Muscle layer of colon (tissue), 2 donors: ENCODE results near the gene MTAP.
A peak's percentile ranks its signal among the peaks of the same experiment; 100 is the strongest.

ENCODE experiments used
- H3K27ac ChIP-seq: one replicate; pipeline ENCODE4 v1.7.0; 2013; ENCODE audit warnings: low read depth, mild to moderate bottlenecking, low read length, moderate library complexity
- H3K27me3 ChIP-seq, 2 donors: one replicate each; pipeline ENCODE4 v1.7.0; 2013; ENCODE audit warnings: low read length in 2 of 2, mild to moderate bottlenecking in 2 of 2; ENCODE audit not compliant: insufficient read depth in 2 of 2, control insufficient read depth in 1 of 2
- H3K36me3 ChIP-seq: one replicate; pipeline ENCODE4 v1.7.0; 2013; ENCODE audit warnings: mild to moderate bottlenecking, low read length; ENCODE audit not compliant: insufficient read depth
- H3K4me1 ChIP-seq: one replicate; pipeline ENCODE4 v1.7.0; 2013; ENCODE audit warnings: mild to moderate bottlenecking, low read length; ENCODE audit not compliant: insufficient read depth
- H3K4me3 ChIP-seq, 2 donors: one replicate each; pipeline ENCODE4 v1.7.0; 2013; ENCODE audit warnings: low read length in 2 of 2, low read depth in 1 of 2, mild to moderate bottlenecking in 1 of 2, moderate library complexity in 1 of 2
- H3K9ac ChIP-seq: one replicate; pipeline ENCODE4 v1.7.0; 2013; ENCODE audit warnings: low read length
- H3K9me3 ChIP-seq: one replicate; pipeline ENCODE4 v1.7.0; 2013; ENCODE audit warnings: mild to moderate bottlenecking, low read length
- donor health status: abdominal sarcoma.
- donor health status: Adenocarcinoma of cecum.

The MTAP gene

GRCh38 chr9:21964925-21965385, 162.5 kb downstream of the MTAP start:
- Histone ChIP-seq H3K4me3 (peak overlapping the region; percentile 26 to 53), H3K27ac (no peak overlapping the region), H3K9me3 (peaks cover 16% of the 10 kb centered on the region), H3K9ac (no peak overlapping the region), H3K4me1 (peaks cover 12% of the 10 kb centered on the region), H3K27me3 (peaks cover 49 to 57% of the 10 kb centered on the region in 2 donors), H3K36me3 (no peaks in the 10 kb centered on the region)

- Histone ChIP-seq H3K27ac (no peak overlapping the region), H3K9me3 (peaks cover 21% of the 10 kb centered on the region), H3K36me3 (no peaks in the 10 kb centered on the region), H3K9ac (no peak overlapping the region), H3K4me3 (peak overlapping the region; percentile 26 to 53), H3K4me1 (peaks cover 12% of the 10 kb centered on the region), H3K27me3 (peaks cover 54 to 62% of the 10 kb centered on the region in 2 donors)
Observed at GRCh38 chr9:21965401-21965951, 163.0 kb downstream of the MTAP start.

GRCh38 chr9:21966140-21966851, 163.9 kb downstream of the MTAP start:
- H3K27me3 ChIP-seq, result peaks cover 62 to 70% of the 10 kb centered on the region in 2 donors
- peaks cover 22% of the 10 kb centered on the region for H3K9me3 ChIP-seq

GRCh38 chr9:21967169-21967568, 164.7 kb downstream of the MTAP start:
- H3K4me1 ChIP-seq, result peaks cover 12% of the 10 kb centered on the region
- H3K27ac ChIP-seq, result no peak overlapping the region
- peaks cover 70 to 76% of the 10 kb centered on the region in 2 donors for H3K27me3 ChIP-seq
- no peaks in the 10 kb centered on the region for H3K36me3 ChIP-seq
- H3K4me3 ChIP-seq, result no peak overlapping the region
- no peak overlapping the region for H3K9ac ChIP-seq
- peaks cover 22% of the 10 kb centered on the region for H3K9me3 ChIP-seq

More at GRCh38 chr9:21966140-21966851, 163.9 kb downstream of the MTAP start:
- H3K27ac ChIP-seq, result no peak overlapping the region
- peak overlapping the region in 1 of 2 donors; percentile 53 for H3K4me3 ChIP-seq
- H3K36me3 ChIP-seq, result no peaks in the 10 kb centered on the region
- peaks cover 12% of the 10 kb centered on the region for H3K4me1 ChIP-seq
- no peak overlapping the region for H3K9ac ChIP-seq

GRCh38 chr9:21967702-21968101, 165.3 kb downstream of the MTAP start:
- Histone ChIP-seq H3K27ac (no peak overlapping the region), H3K4me3 (no peak overlapping the region), H3K27me3 (peaks cover 75 to 81% of the 10 kb centered on the region in 2 donors), H3K9ac (no peak overlapping the region), H3K9me3 (peaks cover 22% of the 10 kb centered on the region), H3K4me1 (peaks cover 12% of the 10 kb centered on the region), H3K36me3 (no peaks in the 10 kb centered on the region)

GRCh38 chr9:21968331-21969010, 166.0 kb downstream of the MTAP start:
- Histone ChIP-seq H3K9ac (no peak overlapping the region), H3K27ac (no peak overlapping the region), H3K4me1 (peaks cover 12% of the 10 kb centered on the region), H3K27me3 (peaks cover 82 to 89% of the 10 kb centered on the region in 2 donors), H3K36me3 (no peaks in the 10 kb centered on the region), H3K4me3 (peak overlapping the region; percentile 9 to 27), H3K9me3 (peaks cover 22% of the 10 kb centered on the region)

GRCh38 chr9:21969011-21969940, 166.8 kb downstream of the MTAP start:
- Histone ChIP-seq H3K4me1 (peaks cover 12% of the 10 kb centered on the region), H3K4me3 (peak overlapping the region; percentile 9 to 27), H3K36me3 (no peaks in the 10 kb centered on the region), H3K9me3 (peaks cover 22% of the 10 kb centered on the region), H3K9ac (no peak overlapping the region), H3K27ac (no peak overlapping the region), H3K27me3 (peaks cover 90 to 96% of the 10 kb centered on the region in 2 donors)

- Histone ChIP-seq H3K27ac (no peak overlapping the region), H3K36me3 (no peaks in the 10 kb centered on the region), H3K27me3 (peaks cover 93 to 96% of the 10 kb centered on the region in 2 donors), H3K9ac (no peak overlapping the region), H3K9me3 (peaks cover 22% of the 10 kb centered on the region), H3K4me1 (peaks cover 8% of the 10 kb centered on the region), H3K4me3 (no peak overlapping the region)
Observed at GRCh38 chr9:21969951-21970799, 167.7 kb downstream of the MTAP start.

- Histone ChIP-seq H3K4me3 (no peak overlapping the region), H3K4me1 (no peaks in the 10 kb centered on the region), H3K36me3 (no peaks in the 10 kb centered on the region), H3K9me3 (peaks cover 22% of the 10 kb centered on the region), H3K27me3 (peaks cover 93 to 96% of the 10 kb centered on the region in 2 donors), H3K9ac (no peak overlapping the region), H3K27ac (no peak overlapping the region)
Observed at GRCh38 chr9:21970800-21971640, 168.6 kb downstream of the MTAP start.

- H3K9ac ChIP-seq, result no peak overlapping the region
- H3K36me3 ChIP-seq, result no peaks in the 10 kb centered on the region
- peaks cover 96% of the 10 kb centered on the region in 2 donors for H3K27me3 ChIP-seq
- H3K4me1 ChIP-seq, result no peaks in the 10 kb centered on the region
- H3K27ac ChIP-seq, result no peak overlapping the region
- no peak overlapping the region for H3K4me3 ChIP-seq
- peaks cover 18% of the 10 kb centered on the region for H3K9me3 ChIP-seq
Observed at GRCh38 chr9:21972361-21972760, 169.9 kb downstream of the MTAP start.
